Measurements from ENCODE around the gene IQGAP1.
A peak's percentile ranks its signal among the peaks of the same experiment; 100 is the strongest.
"Not testable (repeated sequence)": the region's sequence is repeated elsewhere in the genome, so short reads cannot be mapped to it uniquely, and the experiment has no call there.

IQGAP1 gene

DNA sequence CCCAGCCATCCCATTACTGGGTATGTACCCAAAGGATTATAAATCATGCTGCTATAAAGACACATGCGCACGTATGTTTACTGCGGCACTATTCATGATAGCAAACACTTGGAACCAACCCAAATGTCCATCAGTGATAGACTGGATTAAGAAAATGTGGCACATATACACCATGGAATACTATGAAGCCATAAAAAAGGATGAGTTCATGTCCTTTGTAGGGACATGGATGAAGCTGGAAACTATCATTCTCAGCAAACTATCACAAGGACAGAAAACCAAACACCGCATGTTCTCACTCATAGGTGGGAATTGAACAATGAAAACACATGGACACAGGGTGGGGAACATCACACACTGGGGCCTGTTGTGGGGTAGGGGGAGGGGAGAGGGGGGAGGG, 22.3 kb downstream of the IQGAP1 start:
- not testable (repeated sequence) for DNase-seq

DNA sequence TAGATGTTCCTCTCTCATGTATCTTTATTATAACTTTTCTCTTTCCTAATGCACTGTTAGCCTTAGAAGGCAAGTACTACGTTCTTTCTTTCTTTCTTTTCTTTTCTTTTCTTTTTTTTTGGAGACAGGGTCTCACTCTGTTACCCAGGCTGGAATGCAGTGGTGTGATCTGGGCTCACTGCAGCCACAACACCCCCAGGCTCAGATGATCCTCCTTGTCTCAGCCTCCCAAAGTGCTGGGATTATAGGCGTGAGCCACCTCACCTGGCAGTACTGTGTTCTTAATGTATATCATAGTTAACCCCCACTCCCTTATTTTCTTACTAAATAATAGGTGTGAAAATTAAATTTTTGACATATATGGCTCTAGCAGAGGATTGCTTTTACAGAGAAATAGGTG, 23.1 kb downstream of the IQGAP1 start:
- DNase-seq, result no peak

GRCh38 chr15:90412356-90413194, 24.5 kb downstream of the IQGAP1 start:
- no peak for DNase-seq

DNA sequence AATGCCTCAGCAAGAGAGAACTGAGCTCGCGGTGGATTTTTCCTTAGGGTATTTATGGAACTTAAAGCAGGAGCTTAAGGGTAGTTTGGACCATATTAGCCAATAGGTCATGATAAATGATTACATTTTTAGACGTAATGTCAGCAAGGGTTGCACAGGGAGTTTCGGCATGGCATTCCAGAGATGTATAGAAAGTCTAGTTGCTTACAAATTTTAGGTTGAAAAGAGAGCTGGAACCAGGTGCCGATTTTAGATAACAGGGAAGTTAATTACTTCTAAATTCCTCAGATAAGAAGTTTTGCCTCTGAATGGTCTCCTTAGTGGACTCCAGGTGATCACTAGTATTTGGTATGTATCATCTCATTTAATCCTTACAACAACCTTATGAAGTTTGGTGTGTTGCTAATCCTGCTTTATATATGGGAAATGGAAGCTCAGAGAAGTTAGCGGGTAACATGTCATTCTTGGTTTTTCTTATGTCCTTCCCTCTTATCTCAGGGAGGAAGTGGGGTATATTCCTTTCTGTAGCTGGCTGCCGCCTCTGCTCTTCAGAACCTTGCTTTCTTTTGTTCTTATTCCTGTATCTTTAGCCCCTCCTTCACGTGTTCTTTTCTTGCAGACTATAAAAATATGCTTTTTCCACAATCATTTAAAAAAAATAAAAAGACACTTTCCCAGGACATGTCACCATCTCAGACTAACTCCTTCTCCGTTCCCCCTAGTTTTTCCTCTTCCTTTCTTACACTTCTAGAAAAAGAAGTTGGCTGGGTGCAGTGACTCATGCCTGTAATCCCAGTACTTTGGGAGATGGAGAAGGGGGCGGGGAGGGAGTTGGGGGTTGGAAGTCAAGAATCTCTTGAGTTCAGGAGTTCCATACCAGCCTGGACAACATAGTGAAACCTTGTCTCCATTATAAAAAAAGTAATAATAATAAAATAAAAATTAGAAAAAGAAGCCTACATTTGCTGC, 25.7 kb downstream of the IQGAP1 start:
- no peak for DNase-seq

DNA sequence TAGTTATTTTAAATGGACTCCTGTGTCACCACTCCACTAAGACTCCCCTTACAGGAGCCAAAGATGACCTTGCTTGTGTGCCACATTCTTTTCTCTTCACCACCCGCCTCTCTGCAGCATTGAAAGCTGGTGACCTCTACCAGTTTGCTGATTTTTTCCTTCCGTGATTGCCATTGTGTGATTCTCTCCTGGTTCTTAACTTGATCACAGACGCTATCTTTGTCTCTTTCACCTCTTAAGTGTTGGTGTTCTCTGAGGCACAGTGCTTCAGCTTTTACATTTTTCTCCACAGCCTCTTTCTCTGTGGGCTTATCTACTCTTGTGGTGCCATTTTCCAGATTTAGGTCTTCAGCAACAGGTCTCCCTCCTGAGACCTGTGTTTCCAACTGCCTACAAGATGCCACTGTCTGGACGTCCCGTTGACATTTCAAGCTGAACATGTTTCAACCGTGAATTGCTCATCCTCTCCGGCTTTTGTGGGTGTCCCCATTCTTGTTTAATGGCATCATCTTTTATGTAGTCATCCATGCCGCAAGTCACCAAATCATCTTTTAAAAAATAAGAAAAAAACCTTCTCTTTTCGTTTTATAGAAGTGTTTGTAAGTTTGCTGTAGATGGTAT, 26.5 kb downstream of the IQGAP1 start:
- peak; percentile 36 for DNase-seq

DNA sequence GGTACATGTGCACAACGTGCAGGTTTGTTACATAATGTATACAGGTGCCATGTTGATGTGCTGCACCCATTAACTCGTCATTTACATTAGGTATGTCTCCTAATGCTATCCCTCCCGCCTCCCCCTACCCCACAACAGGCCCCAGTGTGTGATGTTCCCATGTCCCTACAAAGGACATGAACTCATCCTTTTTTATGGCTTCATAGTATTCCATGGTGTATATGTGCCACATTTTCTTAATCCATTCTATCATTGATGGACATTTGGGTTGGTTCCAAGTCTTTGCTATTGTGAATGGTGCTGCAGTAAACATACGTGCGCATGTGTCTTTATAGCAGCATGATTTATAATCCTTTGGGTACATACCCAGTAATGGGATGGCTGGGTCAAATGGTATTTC, 28.0 kb downstream of the IQGAP1 start:
- DNase-seq, result not testable (repeated sequence)

DNA sequence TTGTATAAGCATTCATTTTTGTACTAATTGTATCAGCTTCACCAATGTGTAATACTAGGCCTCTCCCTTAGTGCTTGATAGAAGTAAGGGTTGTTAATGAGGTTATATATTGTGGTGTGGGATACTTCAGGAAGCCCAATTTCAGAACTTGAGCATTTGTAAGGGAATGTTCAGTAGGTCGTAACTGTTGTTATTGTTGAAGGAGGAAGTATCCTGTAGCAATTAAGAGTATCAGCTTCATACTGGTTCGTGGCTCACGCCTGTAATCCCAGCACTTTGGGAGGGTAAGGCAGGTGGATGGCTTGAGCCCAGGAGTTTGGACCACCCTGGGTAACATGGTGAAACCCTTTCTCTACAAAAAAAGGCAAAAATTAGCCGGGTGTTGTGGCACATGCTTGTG, 30.6 kb downstream of the IQGAP1 start:
- DNase-seq, result no peak

DNA sequence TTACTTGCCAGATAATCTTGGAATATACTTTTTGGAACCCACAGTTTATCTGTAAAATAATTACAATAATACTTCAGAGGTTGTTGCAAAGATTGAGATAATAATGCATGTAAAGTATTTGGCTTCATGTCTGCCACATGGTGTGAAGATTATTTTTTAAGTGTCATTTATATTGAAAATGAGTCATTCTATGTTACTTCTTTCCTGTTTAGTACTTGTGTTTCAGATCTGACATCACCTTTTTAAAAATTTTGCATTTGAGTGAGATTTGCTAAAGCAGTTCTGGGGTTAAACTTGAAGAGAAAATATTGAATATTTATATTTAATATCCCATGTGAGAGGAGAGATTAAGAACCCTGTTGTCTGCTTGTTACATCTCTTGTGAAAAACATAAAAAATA, 31.2 kb downstream of the IQGAP1 start:
- DNase-seq, result no peak

- peak; percentile 43 for DNase-seq
These were observed 31.8 kb downstream of the IQGAP1 start for GRCh38 chr15:90419738-90420406.

- DNase-seq, result no peak
These were observed 32.4 kb downstream of the IQGAP1 start for GRCh38 chr15:90420451-90420850.

DNA sequence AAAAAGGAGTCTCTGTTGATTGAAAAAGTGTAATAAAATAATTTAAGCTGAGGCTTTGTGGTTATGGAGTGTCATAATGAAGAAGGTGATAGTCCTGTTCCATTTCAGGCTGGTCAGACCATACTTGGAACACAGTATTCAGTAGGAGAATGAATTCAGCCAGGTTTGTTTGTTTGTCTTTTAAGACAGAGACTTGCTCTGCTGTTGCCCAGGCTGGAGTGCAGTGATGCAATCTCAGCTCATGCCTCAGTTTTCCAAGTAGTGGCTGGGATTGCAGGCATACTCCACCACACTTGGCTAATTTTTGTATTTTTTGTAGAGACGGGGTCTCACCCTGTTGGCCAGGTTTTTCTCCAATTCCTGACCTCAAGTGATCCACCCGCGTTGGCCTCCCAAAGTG, 33.5 kb downstream of the IQGAP1 start:
- DNase-seq, result no peak

DNA sequence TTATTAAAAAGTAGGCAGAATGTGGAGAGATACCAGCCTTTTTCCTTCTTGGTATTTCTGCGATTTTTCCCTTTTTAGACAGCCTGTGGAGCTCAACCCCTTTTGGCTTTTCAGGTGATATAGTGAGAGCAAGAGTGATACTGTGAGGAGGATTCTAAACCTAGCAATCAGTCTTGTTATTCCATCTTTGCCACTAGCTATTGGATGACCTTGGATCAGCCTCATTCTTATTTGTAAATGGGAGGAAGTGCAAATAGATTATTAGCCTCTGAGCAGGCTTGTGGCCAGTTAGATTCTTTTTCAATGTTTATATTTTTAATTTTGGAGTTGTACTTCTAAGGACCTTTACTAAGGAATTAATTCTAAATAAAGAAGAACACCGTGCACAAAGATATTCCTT, 34.0 kb downstream of the IQGAP1 start:
- no peak for DNase-seq

GRCh38 chr15:90422936-90423335, 34.9 kb downstream of the IQGAP1 start:
- no peak for DNase-seq

DNA sequence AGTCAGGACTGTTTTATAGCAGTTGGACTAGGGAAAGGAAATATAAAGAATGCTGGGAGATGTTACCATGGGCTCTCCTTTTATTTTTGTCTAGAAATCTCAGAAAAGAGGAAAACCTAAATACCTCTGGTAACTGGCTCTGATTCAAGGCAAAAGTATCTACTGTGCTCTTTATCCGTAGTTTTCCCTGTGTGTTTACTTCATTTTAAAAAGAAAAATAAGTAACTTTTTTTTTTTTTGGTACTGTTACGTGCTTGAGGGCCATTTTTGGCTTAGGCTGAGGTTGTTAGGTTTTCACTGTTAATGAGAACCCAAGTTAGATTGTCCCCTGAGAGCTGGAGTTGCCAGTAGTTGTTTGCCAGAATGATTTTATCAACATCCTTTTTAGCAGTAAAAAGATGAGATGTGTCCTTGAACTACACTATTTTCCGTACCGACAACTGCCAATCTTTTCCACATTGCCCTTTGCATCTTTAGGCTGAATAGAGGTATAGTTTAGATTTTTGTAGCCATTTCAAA, 35.8 kb downstream of the IQGAP1 start:
- DNase-seq, result no peak

DNA sequence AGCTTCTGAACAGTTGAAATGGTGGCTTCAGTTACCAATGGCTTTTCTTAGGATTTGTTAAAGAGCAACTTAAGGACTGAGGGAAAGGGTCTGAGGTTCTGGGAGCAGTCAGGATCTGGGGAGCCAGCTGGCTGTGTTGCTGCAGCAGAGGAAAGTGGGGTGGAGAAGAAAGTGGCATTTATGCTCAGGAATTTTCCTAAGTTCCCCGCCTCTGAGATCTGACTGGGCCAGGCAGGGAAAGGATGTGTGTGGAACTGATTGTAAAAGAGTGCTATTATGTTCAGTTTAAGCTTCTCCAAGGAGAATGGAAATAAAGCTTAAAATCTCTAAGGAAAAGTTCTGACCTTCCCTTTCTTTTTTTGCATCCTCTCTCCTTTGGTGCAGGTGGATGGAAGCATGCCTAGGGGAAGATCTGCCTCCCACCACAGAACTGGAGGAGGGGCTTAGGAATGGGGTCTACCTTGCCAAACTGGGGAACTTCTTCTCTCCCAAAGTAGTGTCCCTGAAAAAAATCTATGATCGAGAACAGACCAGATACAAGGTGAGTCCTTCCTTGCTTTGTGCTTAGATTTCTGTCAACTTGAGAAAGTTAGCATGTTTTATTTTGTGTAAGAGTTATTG, 37.8 kb downstream of the IQGAP1 start:
- DNase-seq, result no peak

DNA sequence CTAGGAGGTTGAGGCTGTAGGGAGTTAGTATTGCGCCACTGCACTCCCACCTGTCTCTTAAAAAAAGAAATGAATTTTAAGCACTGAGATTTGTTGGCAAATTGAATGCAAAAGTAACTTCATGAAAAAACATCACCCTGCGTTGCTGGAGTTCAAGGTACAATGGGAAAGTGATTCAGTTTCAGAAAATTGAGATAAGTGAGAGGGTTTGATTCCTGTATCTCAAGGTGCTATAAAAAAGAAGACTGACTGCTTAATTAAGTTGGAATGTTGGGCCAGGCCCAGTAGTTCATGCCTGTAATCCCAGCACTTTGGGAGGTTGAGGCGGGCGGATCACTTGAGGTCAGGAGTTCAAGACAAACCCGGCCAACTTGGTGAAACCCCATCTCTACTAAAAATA, 39.1 kb downstream of the IQGAP1 start:
- no peak for DNase-seq

GRCh38 chr15:90432253-90432652, 44.2 kb downstream of the IQGAP1 start:
- DNase-seq, result no peak

- no peak for DNase-seq
These were observed 47.8 kb downstream of the IQGAP1 start for GRCh38 chr15:90435652-90436337.

DNA sequence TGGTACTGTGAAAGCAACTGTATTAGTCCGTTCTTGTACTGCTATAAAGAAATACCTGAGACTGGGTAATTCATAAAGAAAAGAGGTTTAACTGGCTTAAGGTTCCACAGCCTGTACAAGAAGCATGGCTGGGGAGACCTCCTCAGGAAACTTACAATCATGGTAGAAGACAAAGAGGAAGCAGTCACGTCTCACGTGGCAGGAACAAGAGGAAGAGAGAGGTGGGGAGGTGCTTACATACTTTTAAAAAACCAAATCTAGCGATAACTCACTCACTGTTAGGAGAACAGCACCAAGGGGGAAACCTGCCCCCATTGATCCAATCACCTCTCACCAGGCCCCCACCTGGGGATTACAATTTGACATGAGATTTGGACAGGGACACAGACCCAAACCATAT, 48.9 kb downstream of the IQGAP1 start:
- DNase-seq, result no peak

GRCh38 chr15:90437516-90437915, 49.5 kb downstream of the IQGAP1 start:
- DNase-seq, result no peak

DNA sequence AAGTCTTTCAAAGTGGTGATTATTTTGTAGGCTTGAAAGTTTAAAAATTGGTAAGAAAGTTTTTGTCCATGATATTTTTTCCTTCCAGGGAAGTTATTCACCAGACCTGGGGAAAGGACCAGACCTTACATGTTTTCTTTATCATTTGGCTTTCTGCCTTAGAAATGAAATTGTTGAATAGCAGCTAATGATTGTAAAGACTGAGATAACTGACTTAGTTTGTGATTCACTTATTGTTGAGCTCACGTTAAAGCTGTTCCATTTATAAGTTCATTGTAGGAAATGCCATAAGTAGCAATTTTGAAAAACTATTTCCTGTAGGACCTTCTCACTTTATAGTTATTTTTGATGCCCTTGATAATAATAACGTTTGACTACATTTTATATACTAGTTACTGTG, 51.9 kb downstream of the IQGAP1 start:
- no peak for DNase-seq

DNA sequence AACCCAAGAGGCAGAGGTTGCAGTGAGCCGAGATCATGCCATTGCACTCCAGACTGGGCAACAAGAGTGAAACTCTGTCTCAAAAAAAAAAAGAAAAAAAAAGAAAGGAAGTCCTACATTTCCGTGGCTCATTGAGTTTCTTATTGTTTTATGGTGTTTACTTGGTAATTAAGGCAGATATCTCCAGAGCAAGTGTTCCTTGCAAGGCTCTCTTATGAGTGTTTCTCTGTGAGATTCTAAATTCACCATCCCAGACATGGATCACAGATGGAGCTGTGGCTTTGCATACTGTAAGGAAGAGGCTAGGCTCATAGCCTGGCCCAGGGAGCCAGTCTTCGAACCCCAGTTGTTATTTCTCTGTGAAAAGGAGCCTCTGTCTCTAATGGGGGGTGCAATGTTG, 53.0 kb downstream of the IQGAP1 start:
- no peak for DNase-seq

All from activated naive CD4-positive, alpha-beta T cell treated with Interleukin-2 at 50 U/mL for 16 hours (primary cell).